ENCODE measurements around the gene CMSS1.

Gene CMSS1

GRCh38 chr3:100120012-100120411 is 302.4 kb downstream of the CMSS1 start:
- in situ Hi-C loops (cut with MboI; ENCODE audit: low sequenced_read_pairs): no loop called here

GRCh38 chr3:100120693-100121092 is 303.0 kb downstream of the CMSS1 start:
- in situ Hi-C loops (cut with MboI; ENCODE audit: low sequenced_read_pairs): no loop called here

DNA sequence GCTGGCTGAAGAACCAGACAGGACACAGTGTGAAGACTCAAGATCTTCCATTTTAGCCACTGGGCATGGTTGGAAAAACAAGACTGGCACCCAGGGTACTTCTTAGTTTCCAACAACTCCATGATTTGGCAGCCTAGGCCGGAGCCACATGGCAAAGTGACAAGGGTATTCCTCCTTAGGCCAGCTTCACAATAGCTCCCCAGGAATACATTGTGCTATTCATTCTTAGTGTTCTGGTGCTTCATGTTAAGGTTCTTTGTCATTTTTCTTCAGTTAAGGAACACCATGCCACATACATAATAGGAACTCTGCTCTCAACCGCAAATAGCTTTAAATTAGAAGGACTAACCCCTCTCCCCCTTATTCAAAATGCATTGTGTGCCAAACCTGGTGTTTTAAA is 304.7 kb downstream of the CMSS1 start:
- in situ Hi-C loops (cut with MboI; ENCODE audit: low sequenced_read_pairs): no loop called here

DNA sequence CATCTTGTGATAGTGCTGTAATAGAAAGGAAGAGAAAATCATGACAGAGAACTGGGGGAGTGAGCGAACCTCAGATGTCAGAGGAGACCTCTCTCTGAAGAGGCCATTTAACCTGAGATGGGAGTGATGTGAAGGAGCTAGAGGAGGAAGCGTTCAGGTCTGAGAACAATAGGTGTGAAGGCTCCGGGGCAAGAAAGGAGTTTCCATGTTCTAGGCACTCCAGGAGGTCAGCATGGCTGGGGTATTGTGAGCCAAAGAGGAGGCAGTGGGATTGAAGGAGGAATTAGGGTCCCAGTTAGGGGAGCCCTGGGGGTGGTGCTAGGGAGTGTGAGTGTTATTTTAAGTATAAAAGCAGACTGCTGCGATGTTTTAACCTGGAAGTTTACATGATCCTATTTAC is 305.4 kb downstream of the CMSS1 start:
- in situ Hi-C loops (cut with MboI; ENCODE audit: low sequenced_read_pairs): no loop called here

- in situ Hi-C loops (cut with MboI; ENCODE audit: low sequenced_read_pairs): no loop called here
Measured at GRCh38 chr3:100124201-100124761, 306.6 kb downstream of the CMSS1 start.

DNA sequence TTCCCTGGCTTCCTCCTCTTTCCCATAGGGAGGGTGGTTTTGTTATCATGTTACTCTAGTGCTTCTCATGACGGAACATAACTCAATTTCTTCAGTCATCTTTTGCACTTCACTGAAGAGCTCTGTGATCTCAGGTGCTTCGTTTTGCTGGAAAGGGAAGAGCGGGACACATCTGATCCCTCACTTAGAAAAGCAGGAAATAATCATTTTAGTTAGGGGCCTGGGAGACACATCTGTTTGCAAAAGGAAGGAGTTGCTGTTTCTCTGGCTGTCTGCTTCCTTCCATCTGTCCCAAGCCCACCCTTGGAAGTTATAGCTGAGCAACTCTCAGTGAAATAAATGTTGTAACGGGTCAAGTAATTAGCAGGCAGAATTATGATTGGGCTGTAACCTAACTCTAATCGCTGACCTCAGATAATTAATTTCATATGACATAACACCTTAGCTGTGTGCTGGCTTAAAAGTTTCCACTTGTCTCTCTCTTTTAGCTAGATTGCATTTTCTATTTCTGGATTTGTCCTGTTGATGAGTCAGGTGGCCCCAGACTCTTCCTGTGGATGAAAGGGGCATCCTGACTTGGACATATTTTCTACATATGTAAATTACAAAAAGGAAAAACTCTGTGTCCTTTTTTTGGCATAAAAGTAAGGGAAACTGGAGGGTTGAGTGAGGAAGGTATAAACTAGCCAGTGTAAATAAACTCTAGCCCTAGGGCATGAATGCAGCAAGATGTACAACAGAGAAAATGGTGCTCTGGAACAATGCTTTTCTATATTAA is 307.7 kb downstream of the CMSS1 start:
- in situ Hi-C loops (cut with MboI; ENCODE audit: low sequenced_read_pairs): no loop called here

DNA sequence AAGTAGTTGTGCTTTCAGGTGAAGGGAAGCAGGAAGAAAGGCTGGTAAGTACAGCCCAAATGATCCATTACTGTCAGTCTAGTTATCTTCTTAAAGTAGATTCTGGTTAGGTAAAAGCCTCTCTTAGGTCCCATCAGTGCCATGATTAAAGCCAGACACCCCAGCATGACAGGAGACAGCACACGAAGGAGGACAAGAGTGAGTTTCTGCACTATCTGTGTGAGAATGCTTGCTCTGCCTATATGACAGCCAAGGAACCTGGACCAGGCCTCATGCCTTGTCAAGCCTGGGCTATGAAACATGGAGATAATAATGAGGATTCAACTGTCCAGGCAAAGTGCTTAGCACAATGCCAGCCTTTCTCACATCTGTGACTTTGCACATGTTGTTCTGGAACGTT is 310.1 kb downstream of the CMSS1 start:
- in situ Hi-C loops (cut with MboI; ENCODE audit: low sequenced_read_pairs): no loop called here

- in situ Hi-C loops (cut with MboI; ENCODE audit: low sequenced_read_pairs): no loop called here
Measured at GRCh38 chr3:100128565-100128964, 310.9 kb downstream of the CMSS1 start.

DNA sequence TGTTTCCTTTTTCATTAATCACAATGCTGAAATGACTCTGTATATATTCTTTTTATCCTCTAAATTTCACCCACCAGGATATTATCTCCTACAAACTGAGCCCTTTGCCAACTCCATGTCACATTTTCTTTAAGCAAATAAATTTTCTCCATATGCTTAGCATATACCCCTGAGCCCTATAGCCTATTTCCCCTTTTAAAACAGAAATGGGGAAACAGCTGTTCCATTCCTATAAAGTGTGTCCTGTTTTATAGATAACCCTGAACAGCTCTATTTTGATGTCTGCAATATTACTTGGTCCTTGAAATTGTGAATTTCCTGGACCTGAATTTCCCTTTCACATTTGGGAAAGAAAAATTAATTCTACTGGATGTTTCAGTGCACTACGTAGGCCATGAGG is 312.3 kb downstream of the CMSS1 start:
- in situ Hi-C loops (cut with MboI; ENCODE audit: low sequenced_read_pairs): no loop called here

- in situ Hi-C loops (cut with MboI; ENCODE audit: low sequenced_read_pairs): no loop called here
Measured at GRCh38 chr3:100131241-100131640, 313.6 kb downstream of the CMSS1 start.

DNA sequence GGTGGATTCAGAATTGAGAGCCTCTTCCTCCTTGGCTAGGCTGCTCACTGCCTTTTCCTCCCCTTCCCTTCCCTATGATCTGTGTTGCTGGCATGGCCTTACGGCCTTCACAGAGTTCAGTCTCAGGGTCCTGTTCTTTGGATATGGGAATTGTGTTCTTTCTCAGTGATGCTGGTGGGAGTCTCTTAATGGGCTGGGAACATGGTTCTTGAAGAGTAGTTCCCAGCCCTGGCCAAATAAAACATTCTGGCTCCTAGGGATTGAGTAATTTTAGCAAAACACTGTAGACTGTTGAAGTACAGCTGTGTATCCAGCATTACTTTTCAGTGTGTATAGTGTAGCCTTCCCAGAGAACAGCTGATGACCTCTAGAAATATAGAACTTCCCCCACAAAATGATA is 319.3 kb downstream of the CMSS1 start:
- in situ Hi-C loops (cut with MboI; ENCODE audit: low sequenced_read_pairs): no loop called here

GRCh38 chr3:100140976-100141375 is 323.3 kb downstream of the CMSS1 start:
- in situ Hi-C loops (cut with MboI; ENCODE audit: low sequenced_read_pairs): no loop called here

DNA sequence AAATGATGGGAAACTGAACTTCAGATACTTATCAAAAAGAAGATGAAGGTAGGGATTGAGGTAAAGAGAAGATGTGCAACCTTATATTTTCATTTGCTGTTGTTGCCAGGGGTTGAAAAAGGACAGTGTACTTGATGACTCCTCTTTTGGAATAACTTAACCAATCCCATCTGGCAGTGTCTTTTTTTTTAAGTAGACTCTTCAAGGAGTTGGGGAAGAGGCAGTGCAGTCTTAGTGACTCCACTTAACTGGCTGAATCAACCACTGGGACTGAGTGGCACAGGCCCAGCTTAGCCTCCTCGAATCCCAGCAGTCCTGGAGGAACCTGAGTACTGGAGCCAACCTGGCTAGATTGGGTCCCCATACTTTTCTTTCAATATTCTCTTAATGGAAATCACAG is 323.9 kb downstream of the CMSS1 start:
- in situ Hi-C loops (cut with MboI; ENCODE audit: low sequenced_read_pairs): no loop called here

- in situ Hi-C loops (cut with MboI; ENCODE audit: low sequenced_read_pairs): no loop called here
Measured at GRCh38 chr3:100144255-100144866, 326.7 kb downstream of the CMSS1 start.

GRCh38 chr3:100149130-100149529 is 331.5 kb downstream of the CMSS1 start:
- in situ Hi-C loops (cut with MboI; ENCODE audit: low sequenced_read_pairs): no loop called here

- in situ Hi-C loops (cut with MboI; ENCODE audit: low sequenced_read_pairs): no loop called here
Measured at GRCh38 chr3:100149713-100150415, 332.2 kb downstream of the CMSS1 start.

GRCh38 chr3:100150473-100150872 is 332.8 kb downstream of the CMSS1 start:
- in situ Hi-C loops (cut with MboI; ENCODE audit: low sequenced_read_pairs): no loop called here

GRCh38 chr3:100151024-100151707 is 333.5 kb downstream of the CMSS1 start:
- in situ Hi-C loops (cut with MboI; ENCODE audit: low sequenced_read_pairs): no loop called here

DNA sequence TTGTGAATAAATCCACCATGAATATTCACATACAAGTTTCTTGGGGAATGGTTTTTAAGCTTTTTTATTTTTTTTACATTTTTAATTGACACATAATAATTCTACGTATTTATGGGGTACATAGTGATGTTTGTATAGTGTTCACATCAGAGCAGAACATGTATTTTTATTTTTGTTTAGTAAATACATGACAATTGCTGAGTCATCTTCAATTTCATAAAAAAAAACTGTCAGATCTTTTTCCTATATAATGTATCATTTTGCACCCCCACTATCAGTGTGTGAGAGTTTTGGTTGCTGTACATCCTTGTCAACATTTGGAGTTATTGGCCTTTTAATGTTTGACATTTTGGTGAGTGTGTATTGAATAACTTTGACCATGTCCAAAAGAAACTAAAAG is 336.5 kb downstream of the CMSS1 start:
- in situ Hi-C loops (cut with MboI; ENCODE audit: low sequenced_read_pairs): no loop called here

- in situ Hi-C loops (cut with MboI; ENCODE audit: low sequenced_read_pairs): no loop called here
Measured at GRCh38 chr3:100155128-100155527, 337.5 kb downstream of the CMSS1 start.

- in situ Hi-C loops (cut with MboI; ENCODE audit: low sequenced_read_pairs): no loop called here
Measured at GRCh38 chr3:100155590-100155989, 337.9 kb downstream of the CMSS1 start.

Measured in HL-60/S4 treated with phorbol 12-myristate 13-acetate at 8.2 ng/mL for 4 days and 3 days (cell line).